Lung (tissue), 12 donors: ENCODE measurements around the gene COL4A4. TPM values are rescaled to one million over a fixed set of nuclear protein-coding genes. Genes with fewer than 3 reads are reported as not detected.

ENCODE experiments used
- ATAC-seq: fragments of 200-7000 bp; cut with Tn5 transposase; one replicate; pipeline ENCODE4 v1.9.1; 2020; ENCODE audit warnings: moderate number of reproducible peaks; ENCODE audit not compliant: insufficient read depth, low FRiP score
- DNase-seq, 3 donors: peaks; one replicate each; pipeline ENCODE4 v3.0.0-alpha.2; 2013 to 2017
- H3K27ac ChIP-seq, 2 donors: one replicate each; pipeline ENCODE4 v1.5.1; 2013; ENCODE audit warnings: mild to moderate bottlenecking in 2 of 2, moderate library complexity in 2 of 2, control low read depth in 1 of 2, inconsistent platforms in 1 of 2, low read depth in 1 of 2, low read length in 1 of 2
- H3K27me3 ChIP-seq, 3 donors: one replicate each; pipeline ENCODE4 v1.5.1; 2013; ENCODE audit warnings: low read length in 2 of 3; ENCODE audit not compliant: control insufficient read depth in 3 of 3, insufficient read depth in 3 of 3
- H3K36me3 ChIP-seq, 4 donors: one replicate each; pipeline ENCODE4 v1.5.1; 2013; ENCODE audit warnings: low read length in 4 of 4, mild to moderate bottlenecking in 1 of 4, moderate library complexity in 1 of 4; ENCODE audit not compliant: control insufficient read depth in 4 of 4, insufficient read depth in 4 of 4
- H3K4me1 ChIP-seq, 5 donors: one replicate each; pipeline ENCODE4 v1.5.1; 2013; ENCODE audit warnings: low read length in 5 of 5, mild to moderate bottlenecking in 2 of 5, moderate library complexity in 1 of 5; ENCODE audit not compliant: control insufficient read depth in 5 of 5, insufficient read depth in 5 of 5
- H3K4me3 ChIP-seq: one replicate; pipeline ENCODE4 v1.5.1; 2013; ENCODE audit warnings: mild to moderate bottlenecking, control low read depth, moderate library complexity
- H3K9ac ChIP-seq, 2 donors: one replicate each; pipeline ENCODE4 v1.5.1; 2013; ENCODE audit warnings: low read length in 2 of 2, control low read depth in 1 of 2; ENCODE audit not compliant: insufficient read depth in 1 of 2
- H3K9me3 ChIP-seq, 4 donors: one replicate each; pipeline ENCODE4 v1.5.1; 2013; ENCODE audit warnings: low read length in 3 of 4, mild to moderate bottlenecking in 1 of 4, moderate library complexity in 1 of 4; ENCODE audit not compliant: control insufficient read depth in 4 of 4, insufficient read depth in 3 of 4
- WGBS, 2 donors: extraction: QIAGEN DNeasy Blood & Tissue Kit; methylation state at CpG; one replicate each; pipeline ENCODE4 v1.1.7; 2013; 5-methylcytosine and 5-hydroxymethylcytosine counted together
- polyA plus RNA-seq, 2 donors: library from polyadenylated mRNA; stranded (reverse); fragments of 200-250 nt; gene quantifications; one replicate each; pipeline ENCODE4 v1.2.1, GENCODE V29; 2013
- total RNA-seq, 2 donors: library from RNA; depleted of rRNA in 1 of 2; stranded (reverse); fragments of >200 nt in 1 of 2; gene quantifications; one replicate each; pipeline ENCODE4 v1.2.1, GENCODE V29; 2014 to 2021
- TF ChIP-seq, protein P1 (sequence below): IDR thresholded peaks from 2 replicates; pipeline ENCODE4 v1.5.1; 2012; ENCODE audit warnings: mild to moderate bottlenecking; ENCODE audit errors: control extremely low read depth, extremely low read depth
- donor health status: control.
- donor health status: control.
- donor health status: Bipolar disorder and iron deficiency.
- donor health status: healthy.
- donor health status: DM: yes; HTN: yes; CAD: no.

Gene COL4A4
- total and polyA plus RNA-seq, 4 donors: 2.7 to 20.1 (median 9.8) TPM

GRCh38 chr2:226995625-226996041 is 168.4 kb downstream of the COL4A4 start:
- H3K27ac ChIP-seq: no peak overlapping the region
- peaks cover 0 to 11% (median 1%) of the 10 kb centered on the region in 4 donors for H3K36me3 ChIP-seq
- H3K27me3 ChIP-seq: no peaks in the 10 kb centered on the region
- no peak overlapping the region for H3K4me3 ChIP-seq
- ATAC-seq (no peak), DNase-seq (no peak)
- 67 to 68% methylated on average over 15 of the region's 15 CpGs for WGBS, 2 donors
- H3K9ac ChIP-seq: no peak overlapping the region
- TF ChIP-seq, protein P1, sequence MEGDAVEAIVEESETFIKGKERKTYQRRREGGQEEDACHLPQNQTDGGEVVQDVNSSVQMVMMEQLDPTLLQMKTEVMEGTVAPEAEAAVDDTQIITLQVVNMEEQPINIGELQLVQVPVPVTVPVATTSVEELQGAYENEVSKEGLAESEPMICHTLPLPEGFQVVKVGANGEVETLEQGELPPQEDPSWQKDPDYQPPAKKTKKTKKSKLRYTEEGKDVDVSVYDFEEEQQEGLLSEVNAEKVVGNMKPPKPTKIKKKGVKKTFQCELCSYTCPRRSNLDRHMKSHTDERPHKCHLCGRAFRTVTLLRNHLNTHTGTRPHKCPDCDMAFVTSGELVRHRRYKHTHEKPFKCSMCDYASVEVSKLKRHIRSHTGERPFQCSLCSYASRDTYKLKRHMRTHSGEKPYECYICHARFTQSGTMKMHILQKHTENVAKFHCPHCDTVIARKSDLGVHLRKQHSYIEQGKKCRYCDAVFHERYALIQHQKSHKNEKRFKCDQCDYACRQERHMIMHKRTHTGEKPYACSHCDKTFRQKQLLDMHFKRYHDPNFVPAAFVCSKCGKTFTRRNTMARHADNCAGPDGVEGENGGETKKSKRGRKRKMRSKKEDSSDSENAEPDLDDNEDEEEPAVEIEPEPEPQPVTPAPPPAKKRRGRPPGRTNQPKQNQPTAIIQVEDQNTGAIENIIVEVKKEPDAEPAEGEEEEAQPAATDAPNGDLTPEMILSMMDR: no peak
- no peaks in the 10 kb centered on the region for H3K9me3 ChIP-seq
- peaks cover 0 to 2% (median 0%) of the 10 kb centered on the region in 5 donors for H3K4me1 ChIP-seq

GRCh38 chr2:226994775-226995174 is 169.2 kb downstream of the COL4A4 start:
- Histone ChIP-seq H3K27me3 (no peaks in the 10 kb centered on the region), H3K9ac (no peak overlapping the region), H3K36me3 (peaks cover 0 to 11% (median 1%) of the 10 kb centered on the region in 4 donors), H3K4me1 (peaks cover 0 to 2% (median 0%) of the 10 kb centered on the region in 5 donors), H3K4me3 (no peak overlapping the region), H3K27ac (no peak overlapping the region), H3K9me3 (no peaks in the 10 kb centered on the region)
- WGBS, 2 donors: 93 to 94% methylated on average over 4 of the region's 4 CpGs
- TF ChIP-seq, protein P1: no peak
- ATAC-seq (no peak), DNase-seq (no peak)

- ATAC-seq (no peak), DNase-seq (no peak)
- Histone ChIP-seq H3K9me3 (no peaks in the 10 kb centered on the region), H3K27me3 (no peaks in the 10 kb centered on the region), H3K4me1 (peaks cover 0 to 2% (median 0%) of the 10 kb centered on the region in 5 donors), H3K36me3 (peaks cover 0 to 6% (median 1%) of the 10 kb centered on the region in 4 donors), H3K27ac (no peak overlapping the region), H3K4me3 (no peak overlapping the region), H3K9ac (no peak overlapping the region)
- TF ChIP-seq, protein P1: no peak
- 84 to 85% methylated on average over 4 of the region's 4 CpGs for WGBS, 2 donors
These were observed 170.8 kb downstream of the COL4A4 start for GRCh38 chr2:226993171-226993570.

DNA sequence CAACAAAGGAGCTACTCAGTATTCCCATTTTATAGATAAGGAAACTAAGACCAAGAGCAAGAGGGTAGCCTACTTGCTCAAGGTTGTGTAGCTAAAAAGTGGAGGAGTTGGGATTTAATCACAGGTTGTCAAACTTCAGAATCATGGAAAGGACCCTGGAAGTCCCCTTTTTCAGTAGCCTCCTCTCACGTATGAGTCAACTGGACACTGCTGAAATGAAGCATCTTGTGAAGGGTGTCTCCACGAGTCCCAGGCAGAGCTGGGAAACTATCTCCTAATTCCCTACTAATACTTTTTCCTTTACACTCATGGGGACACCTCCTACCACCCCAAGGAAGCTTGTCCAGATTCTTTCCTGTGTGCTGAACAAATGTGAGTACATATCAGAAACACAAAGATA is 172.3 kb downstream of the COL4A4 start:
- Histone ChIP-seq H3K36me3 (peaks cover 0 to 4% (median 1%) of the 10 kb centered on the region in 4 donors), H3K4me1 (peaks cover 0 to 2% (median 0%) of the 10 kb centered on the region in 5 donors), H3K27ac (no peak overlapping the region), H3K9me3 (no peaks in the 10 kb centered on the region), H3K27me3 (no peaks in the 10 kb centered on the region), H3K9ac (no peak overlapping the region), H3K4me3 (no peak overlapping the region)
- TF ChIP-seq, protein P1: no peak
- WGBS, 2 donors: 87 to 93% methylated on average over 2 of the region's 2 CpGs
- ATAC-seq: no peak
- DNase-seq: no peak
